K562 (cell line): ENCODE measurements around the gene SPATS1. TPM values are rescaled to one million over a fixed set of nuclear protein-coding genes. Genes with fewer than 3 reads are reported as not detected.

Experiments
- BCLAF1 ChIP-seq, 2 experiments: fragments of 450-650 bp in 1 of 2; IDR thresholded peaks; 2 replicates each; pipeline ENCODE4 v1.6.1; 2011 to 2017; ENCODE audit warnings: low read depth in 2 of 2, antibody characterized with exemption in 1 of 2, borderline replicate concordance in 1 of 2, low read length in 1 of 2, mild to moderate bottlenecking in 1 of 2, mixed read lengths in 1 of 2; ENCODE audit not compliant: control insufficient read depth in 1 of 2
- BHLHE40 ChIP-seq: IDR thresholded peaks from 2 replicates; pipeline ENCODE4 v1.6.1; 2011; ENCODE audit warnings: low read length, improper control_type of control experiment
- CBX8 ChIP-seq: fragments of 200-600 bp; sonication (generic); IDR thresholded peaks from 2 replicates; pipeline ENCODE4 v1.6.1; 2012; ENCODE audit warnings: borderline replicate concordance, mixed run types, low read depth, mild to moderate bottlenecking, moderate library complexity, mixed read lengths, low read length, control low read depth, inconsistent platforms; ENCODE audit not compliant: poor library complexity, severe bottlenecking; ENCODE audit errors: extremely low read depth
- DACH1 ChIP-seq: fragments of 450-650 bp; IDR thresholded peaks from 2 replicates; pipeline ENCODE4 v1.6.1; 2018; ENCODE audit not compliant: partially characterized antibody
- FOXA3 ChIP-seq, 2 experiments: fragments of 450-650 bp in 1 of 2; sonication (generic) in 1 of 2; formaldehyde crosslinking; IDR thresholded peaks in 1 of 2; conservative IDR thresholded peaks in 1 of 2; 2 replicates each; pipeline versions ENCODE4 v1.4.0 to v1.8.0; 2020 to 2022; ENCODE audit warnings: mild to moderate bottlenecking in 2 of 2, missing genetic modification reagents in 1 of 2
- FOXM1 ChIP-seq, 2 experiments: fragments of 450-650 bp in 1 of 2; sonication (generic) in 1 of 2; formaldehyde crosslinking in 1 of 2; IDR thresholded peaks; 2 replicates each; pipeline versions ENCODE4 v1.6.1 to v1.9.0; 2017 to 2022; ENCODE audit warnings: low read depth in 2 of 2, mild to moderate bottlenecking in 2 of 2, missing genetic modification reagents in 1 of 2, moderate library complexity in 1 of 2
- PHB ChIP-seq: fragments of 250-450 bp; sonication (Bioruptor Pico); IDR thresholded peaks from 2 replicates; pipeline ENCODE4 v1.5.0; 2021
- POLR3A ChIP-seq: IDR thresholded peaks from 2 replicates; pipeline ENCODE4 v1.6.1; 2011; ENCODE audit warnings: borderline replicate concordance, mild to moderate bottlenecking, moderate library complexity; ENCODE audit not compliant: insufficient read length, insufficient read depth; ENCODE audit errors: extremely low read depth
- PYGO2 ChIP-seq: fragments of 450-650 bp; IDR thresholded peaks from 2 replicates; pipeline ENCODE4 v1.6.1; 2016; ENCODE audit warnings: mild to moderate bottlenecking, missing genetic modification characterization, moderate library complexity, missing compliant biosample characterization
- TARDBP ChIP-seq: fragments of 450-650 bp; IDR thresholded peaks from 2 replicates; pipeline ENCODE4 v1.6.1; 2016
- ZBTB2 ChIP-seq: fragments of 450-650 bp; IDR thresholded peaks from 2 replicates; pipeline ENCODE4 v1.6.1; 2016; ENCODE audit warnings: antibody characterized with exemption
- ZBTB33 ChIP-seq: sonication (generic); formaldehyde crosslinking; IDR thresholded peaks from 2 replicates; pipeline ENCODE4 v1.8.1; 2023; ENCODE audit warnings: mild to moderate bottlenecking, missing genetic modification reagents
- ZFP36 ChIP-seq: fragments of 150-350 bp; IDR thresholded peaks from 2 replicates; pipeline ENCODE4 v1.6.1; 2018; ENCODE audit warnings: low read length, low read depth; ENCODE audit not compliant: partially characterized antibody
- ZNF184 ChIP-seq: sonication (generic); formaldehyde crosslinking; IDR thresholded peaks from 2 replicates; pipeline ENCODE4 v1.5.0; 2020; ENCODE audit warnings: missing genetic modification reagents
- ZNF282 ChIP-seq: sonication (generic); formaldehyde crosslinking; IDR thresholded peaks from 2 replicates; pipeline ENCODE4 v1.8.1; 2023; ENCODE audit warnings: missing genetic modification reagents
- ZNF764 ChIP-seq: fragments of 250-450 bp; sonication (Bioruptor Pico); IDR thresholded peaks from 2 replicates; pipeline ENCODE4 v1.4.0; 2020; ENCODE audit warnings: low read depth, mild to moderate bottlenecking, moderate library complexity
- ZNF785 ChIP-seq: fragments of 250-450 bp; sonication (Bioruptor Pico); IDR thresholded peaks from 2 replicates; pipeline ENCODE4 v1.4.0; 2020; ENCODE audit warnings: mild to moderate bottlenecking
- polyA plus RNA-seq, 8 experiments: library from polyadenylated mRNA; depleted of rRNA in 4 of 8; stranded (reverse) in 5 of 8; unstranded in 3 of 8; fragments of >200 nt; fragmentation: Nextera tagmentation in 2 of 8; fragmentation: Illumina TruSeq in 1 of 8; extraction: Ambion mirVana in 2 of 8; extraction: Trizol in 1 of 8; gene quantifications; 2 replicates each; pipeline versions ENCODE4 v1.2.1 to v1.2.3, GENCODE V29; 2011 to 2014; ENCODE audit warnings: inconsistent platforms in 1 of 8, missing spikeins in 1 of 8
- total RNA-seq, 7 experiments: library from RNA; depleted of rRNA in 6 of 7; stranded (reverse); fragments of >200 nt in 6 of 7; fragmentation: Illumina TruSeq in 2 of 7; extraction: Trizol in 2 of 7; gene quantifications; 2 replicates each; pipeline versions ENCODE4 v1.2.1 to v1.2.3, GENCODE V29; 2011 to 2021; ENCODE audit warnings: low replicate concordance in 1 of 7
- TF ChIP-seq, protein P1 (sequence below): fragments of 450-650 bp; IDR thresholded peaks from 2 replicates; pipeline ENCODE4 v1.6.1; 2018; ENCODE audit warnings: mild to moderate bottlenecking, low read depth; ENCODE audit not compliant: partially characterized antibody

SPATS1 gene
- total and polyA plus RNA-seq, 9 of the 15 experiments (the other 6 are each of a cell fraction or from before 2014, with no cell fraction given) = not detected

- TF ChIP-seq ZFP36 (no peak), ZBTB2 (peak; percentile 97), ZBTB33 (CRISPR knock-in tag) (peak; percentile 41; the same call in 1 of the 2 replicates), FOXM1 (IDR thresholded peaks at IDR 0.05; ENCODE audit: low read depth) (no peak), FOXM1 (CRISPR knock-in tag; IDR thresholded peaks at IDR 0.05; ENCODE audit: low read depth) (peak; percentile 83; the same call in 1 of the 2 replicates), PYGO2 (no peak), POLR3A (no peak), DACH1 (no peak), CBX8 (no peak), ZNF282 (CRISPR knock-in tag) (no peak), ZNF184 (no peak), FOXA3 (CRISPR knock-in tag; conservative IDR thresholded peaks at IDR 0.05 in 1 of 2, IDR thresholded peaks at IDR 0.05 in 1 of 2) (peak in 1 of 2 experiments; percentile 75; a peak in 2 of 4 replicates), BHLHE40 (no peak), TARDBP (peak; percentile 66; the same call in 1 of the 2 replicates), BCLAF1 (IDR thresholded peaks at IDR 0.05; ENCODE audit: borderline replicate concordance in 1 of 2, control insufficient read depth in 1 of 2, low read depth in 2 of 2, low read length in 1 of 2) (no peak), PHB (CRISPR knock-in tag) (no peak), ZNF785 (CRISPR knock-in tag) (no peak), ZNF764 (CRISPR knock-in tag) (no peak)
- TF ChIP-seq, protein P1, sequence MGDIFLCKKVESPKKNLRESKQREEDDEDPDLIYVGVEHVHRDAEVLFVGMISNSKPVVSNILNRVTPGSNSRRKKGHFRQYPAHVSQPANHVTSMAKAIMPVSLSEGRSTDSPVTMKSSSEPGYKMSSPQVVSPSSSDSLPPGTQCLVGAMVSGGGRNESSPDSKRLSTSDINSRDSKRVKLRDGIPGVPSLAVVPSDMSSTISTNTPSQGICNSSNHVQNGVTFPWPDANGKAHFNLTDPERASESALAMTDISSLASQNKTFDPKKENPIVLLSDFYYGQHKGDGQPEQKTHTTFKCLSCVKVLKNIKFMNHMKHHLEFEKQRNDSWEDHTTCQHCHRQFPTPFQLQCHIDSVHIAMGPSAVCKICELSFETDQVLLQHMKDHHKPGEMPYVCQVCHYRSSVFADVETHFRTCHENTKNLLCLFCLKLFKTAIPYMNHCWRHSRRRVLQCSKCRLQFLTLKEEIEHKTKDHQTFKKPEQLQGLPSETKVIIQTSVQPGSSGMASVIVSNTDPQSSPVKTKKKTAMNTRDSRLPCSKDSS = no peak
Measured at GRCh38 chr6:44387346-44388134, 45.1 kb downstream of the SPATS1 start, which contains the start of gene CDC5L (continued).
